Liver (tissue), 9 donors: Measurements from ENCODE around the gene PKHD1. TPM values are rescaled to one million over a fixed set of nuclear protein-coding genes. Genes with fewer than 3 reads are reported as not detected.

Experiments used
- DNase-seq: peaks from one replicate; pipeline ENCODE4 v3.0.0-alpha.2; 2017; ENCODE audit warnings: low spot score
- H3K27ac ChIP-seq, 2 donors: one replicate each; pipeline ENCODE4 v1.7.0; 2013; ENCODE audit warnings: inconsistent platforms in 2 of 2, low read length in 2 of 2, control low read depth in 1 of 2, low read depth in 1 of 2, mild to moderate bottlenecking in 1 of 2
- H3K27me3 ChIP-seq, 4 donors: one replicate each; pipeline versions ENCODE4 v1.6.1 to v1.7.0; 2013; ENCODE audit warnings: low read length in 3 of 4, inconsistent platforms in 1 of 4, mild to moderate bottlenecking in 1 of 4, moderate library complexity in 1 of 4; ENCODE audit not compliant: control insufficient read depth in 4 of 4, insufficient read depth in 4 of 4
- H3K36me3 ChIP-seq, 4 donors: one replicate each; pipeline versions ENCODE4 v1.6.1 to v1.7.0; 2013; ENCODE audit warnings: low read length in 3 of 4, mild to moderate bottlenecking in 3 of 4, low read depth in 1 of 4, moderate library complexity in 1 of 4; ENCODE audit not compliant: control insufficient read depth in 4 of 4, insufficient read depth in 3 of 4
- H3K4me1 ChIP-seq, 4 donors: one replicate each; pipeline versions ENCODE4 v1.6.1 to v1.7.0; 2013; ENCODE audit warnings: low read length in 3 of 4, mild to moderate bottlenecking in 3 of 4, moderate library complexity in 1 of 4; ENCODE audit not compliant: control insufficient read depth in 4 of 4, insufficient read depth in 4 of 4
- H3K4me3 ChIP-seq, 3 donors: one replicate each; pipeline versions ENCODE4 v1.6.1 to v1.7.0; 2013; ENCODE audit warnings: low read length in 3 of 3, control low read depth in 1 of 3, low read depth in 1 of 3, mild to moderate bottlenecking in 1 of 3
- H3K9ac ChIP-seq, 2 donors: one replicate each; pipeline ENCODE4 v1.7.0; 2013; ENCODE audit warnings: low read length in 2 of 2, mild to moderate bottlenecking in 2 of 2, moderate library complexity in 2 of 2, control low read depth in 1 of 2, low read depth in 1 of 2
- H3K9me3 ChIP-seq, 4 donors: one replicate each; pipeline versions ENCODE4 v1.6.1 to v1.7.0; 2013; ENCODE audit warnings: low read length in 3 of 4; ENCODE audit not compliant: control insufficient read depth in 4 of 4
- ATF3 ChIP-seq: IDR thresholded peaks from 2 replicates; pipeline ENCODE4 v1.6.1; 2016; ENCODE audit warnings: antibody characterized with exemption
- EGR1 ChIP-seq, 2 donors: IDR thresholded peaks; 2 replicates each; pipeline ENCODE4 v1.6.1; 2016 to 2018; ENCODE audit warnings: antibody characterized with exemption in 2 of 2, low read depth in 2 of 2
- FOXA1 ChIP-seq: IDR thresholded peaks from 2 replicates; pipeline ENCODE4 v1.6.1; 2016; ENCODE audit warnings: antibody characterized with exemption
- FOXA2 ChIP-seq: IDR thresholded peaks from 2 replicates; pipeline ENCODE4 v1.6.1; 2016; ENCODE audit warnings: antibody characterized with exemption
- GABPA ChIP-seq, 2 donors: IDR thresholded peaks in 1 of 2; conservative IDR thresholded peaks in 1 of 2; 2 replicates each; pipeline ENCODE4 v1.6.1; 2016; ENCODE audit warnings: antibody characterized with exemption in 2 of 2, mild to moderate bottlenecking in 1 of 2, moderate library complexity in 1 of 2
- HNF4A ChIP-seq, 2 donors: conservative IDR thresholded peaks; 2 replicates each; pipeline ENCODE4 v1.6.1; 2016; ENCODE audit warnings: antibody characterized with exemption in 2 of 2, mild to moderate bottlenecking in 2 of 2
- HNF4G ChIP-seq: IDR thresholded peaks from 2 replicates; pipeline ENCODE4 v1.6.1; 2016; ENCODE audit warnings: antibody characterized with exemption
- JUND ChIP-seq, 2 donors: IDR thresholded peaks; 2 replicates each; pipeline ENCODE4 v1.6.1; 2016; ENCODE audit warnings: antibody characterized with exemption in 2 of 2
- NR2F2 ChIP-seq: IDR thresholded peaks from 2 replicates; pipeline ENCODE4 v1.6.1; 2016; ENCODE audit warnings: antibody characterized with exemption
- RAD21 ChIP-seq, 2 donors: IDR thresholded peaks; 2 replicates each; pipeline ENCODE4 v1.6.1; 2016; ENCODE audit warnings: antibody characterized with exemption in 2 of 2, mild to moderate bottlenecking in 2 of 2
- REST ChIP-seq: IDR thresholded peaks from 2 replicates; pipeline ENCODE4 v1.6.1; 2016; ENCODE audit warnings: antibody characterized with exemption, mild to moderate bottlenecking
- RXRA ChIP-seq, 2 donors: IDR thresholded peaks; 2 replicates each; pipeline ENCODE4 v1.6.1; 2017 to 2018; ENCODE audit warnings: antibody characterized with exemption in 2 of 2, mild to moderate bottlenecking in 1 of 2
- SP1 ChIP-seq: IDR thresholded peaks from 2 replicates; pipeline ENCODE4 v1.6.1; 2018; ENCODE audit warnings: antibody characterized with exemption, mild to moderate bottlenecking
- TAF1 ChIP-seq: conservative IDR thresholded peaks from 2 replicates; pipeline ENCODE4 v1.6.1; 2016; ENCODE audit warnings: antibody characterized with exemption, mild to moderate bottlenecking
- YY1 ChIP-seq: IDR thresholded peaks from 2 replicates; pipeline ENCODE4 v1.6.1; 2016; ENCODE audit warnings: antibody characterized with exemption, mild to moderate bottlenecking
- whole genome bisulfite sequencing: extraction: QIAGEN DNeasy Blood & Tissue Kit; methylation state at CpG from one replicate; pipeline ENCODE4 v1.1.7; 2013; 5-methylcytosine and 5-hydroxymethylcytosine counted together
- polyA plus RNA-seq, 2 donors: library from polyadenylated mRNA; stranded (reverse) in 1 of 2; unstranded in 1 of 2; fragments of 200-250 nt in 1 of 2; fragments of >200 nt in 1 of 2; fragmentation: Nextera tagmentation in 1 of 2; extraction: Ambion mirVana in 1 of 2; gene quantifications; one replicate each; pipeline versions ENCODE4 v1.2.1 to v1.2.3, GENCODE V29; 2013 to 2015
- total RNA-seq, 2 donors: library from RNA; depleted of rRNA; stranded (reverse); fragments of >200 nt; gene quantifications; one replicate each; pipeline ENCODE4 v1.2.3, GENCODE V29; 2014
- TF ChIP-seq, protein P1 (sequence below): IDR thresholded peaks from 2 replicates; pipeline ENCODE4 v1.6.1; 2016; ENCODE audit warnings: antibody characterized with exemption
- TF ChIP-seq, protein P2 (sequence below): IDR thresholded peaks from 2 replicates; pipeline ENCODE4 v1.6.1; 2016; ENCODE audit warnings: antibody characterized with exemption
- TF ChIP-seq, protein P3 (sequence below): fragments of 150-350 bp; IDR thresholded peaks from 2 replicates; pipeline ENCODE4 v1.5.1; 2017; ENCODE audit warnings: improper control_type of control experiment, low read depth, low read length; ENCODE audit not compliant: missing input control
- donor health status: healthy.
- donor health status: healthy.
- donor health status: healthy.
- donor health status: healthy.
- donor health status: healthy.

PKHD1 gene
- total and polyA plus RNA-seq, 4 donors = 0.45 to 10.6 (median 3.2) TPM

DNA sequence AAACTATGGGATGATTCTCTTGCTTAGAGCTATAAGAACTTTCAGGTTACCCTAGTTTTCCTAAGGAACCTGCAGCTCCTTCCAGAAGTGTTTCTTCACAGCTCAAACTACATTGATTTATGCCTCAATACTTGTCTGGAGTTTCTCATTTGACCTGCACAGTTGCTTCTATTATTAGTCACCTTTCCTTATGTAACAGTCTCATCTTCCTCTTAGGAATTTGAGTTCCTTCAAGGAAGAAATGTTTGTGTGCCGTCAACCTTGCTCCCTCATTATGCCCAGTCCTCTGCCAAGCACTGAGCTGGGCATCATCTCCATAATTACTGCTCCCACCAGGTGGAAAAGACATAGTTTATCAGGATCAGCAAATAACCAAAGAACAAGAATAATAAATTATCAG, 466.4 kb downstream of the PKHD1 start (continued):
- TF ChIP-seq YY1 = no peak
- TF ChIP-seq, protein P1, sequence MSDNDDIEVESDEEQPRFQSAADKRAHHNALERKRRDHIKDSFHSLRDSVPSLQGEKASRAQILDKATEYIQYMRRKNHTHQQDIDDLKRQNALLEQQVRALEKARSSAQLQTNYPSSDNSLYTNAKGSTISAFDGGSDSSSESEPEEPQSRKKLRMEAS = no peak
- no peak for TF ChIP-seq HNF4A (conservative IDR thresholded peaks at IDR 0.05)

DNA sequence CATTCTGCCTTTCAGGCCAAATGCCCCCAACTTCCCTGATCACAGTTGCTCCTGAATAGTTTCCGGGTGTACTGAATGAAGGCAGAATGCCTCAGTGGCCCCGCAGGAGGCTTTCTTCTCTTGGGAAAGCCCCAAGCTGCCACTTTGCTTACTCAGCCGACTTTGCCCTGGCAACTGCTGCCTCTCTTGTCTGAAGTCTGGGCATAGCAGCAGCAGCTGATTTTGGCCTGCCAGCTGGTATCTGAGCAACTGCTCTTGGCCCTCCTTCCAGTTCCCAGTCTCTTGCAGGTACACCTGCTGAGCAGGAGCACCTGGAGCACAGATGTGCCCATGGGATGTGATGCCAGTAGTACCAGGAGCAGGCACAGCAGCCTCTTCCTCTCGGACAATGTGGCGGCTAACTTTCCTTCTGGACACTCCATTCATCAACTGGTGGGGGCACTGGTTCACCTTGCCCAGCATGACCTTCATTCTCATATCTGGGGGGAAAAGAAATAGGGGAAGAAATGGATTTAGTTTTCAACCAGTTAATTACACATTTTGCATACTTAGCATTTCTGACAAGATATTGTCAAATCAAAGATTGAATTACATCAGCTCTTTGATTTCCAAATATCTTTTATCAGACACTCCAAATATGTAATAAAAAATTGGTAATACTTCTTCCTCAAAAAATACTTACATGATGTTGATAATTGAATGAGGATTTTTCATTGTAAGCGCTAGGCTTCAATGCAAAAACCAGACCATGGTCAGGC, 468.2 kb downstream of the PKHD1 start:
- WGBS = 67% methylated on average over 6 of the region's 6 CpGs
- H3K4me1 ChIP-seq = peaks cover 0 to 11% (median 1%) of the 10 kb centered on the region in 4 donors
- TF ChIP-seq, protein P1 = no peak
- TF ChIP-seq YY1 (no peak), GABPA (IDR thresholded peaks at IDR 0.05 in 1 of 2, conservative IDR thresholded peaks at IDR 0.05 in 1 of 2) (no peak), HNF4A (conservative IDR thresholded peaks at IDR 0.05) (peak; percentile 45 to 53), HNF4G (no peak), FOXA2 (no peak)
- no peaks in the 10 kb centered on the region for H3K9me3 ChIP-seq
- DNase-seq = no peak
- H3K36me3 ChIP-seq = no peaks in the 10 kb centered on the region
- no peaks in the 10 kb centered on the region for H3K27me3 ChIP-seq
- H3K27ac ChIP-seq = no peak overlapping the region
- no peak overlapping the region for H3K4me3 ChIP-seq
- no peak overlapping the region for H3K9ac ChIP-seq

DNA sequence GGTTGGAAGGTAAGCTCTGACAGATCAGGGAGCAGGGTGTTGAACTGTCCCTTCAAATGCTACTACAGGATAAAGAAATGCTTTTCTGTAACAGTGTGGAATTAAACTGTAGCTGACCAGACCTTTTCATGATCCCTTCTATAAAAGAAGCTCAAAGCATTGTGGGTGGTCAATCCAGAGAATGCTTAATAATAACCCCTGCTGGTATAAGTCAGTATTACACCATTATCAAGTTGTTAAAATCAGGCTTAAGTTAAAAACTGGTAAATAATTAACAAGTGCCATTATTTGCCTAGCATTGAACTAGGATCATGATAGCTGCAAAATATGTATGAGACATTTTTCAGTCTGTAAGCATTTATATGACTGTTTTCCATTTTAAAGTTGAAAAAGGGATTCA, 468.9 kb downstream of the PKHD1 start:
- peaks cover 0 to 11% (median 1%) of the 10 kb centered on the region in 4 donors for H3K4me1 ChIP-seq
- H3K9ac ChIP-seq = no peak overlapping the region
- TF ChIP-seq, protein P2, sequence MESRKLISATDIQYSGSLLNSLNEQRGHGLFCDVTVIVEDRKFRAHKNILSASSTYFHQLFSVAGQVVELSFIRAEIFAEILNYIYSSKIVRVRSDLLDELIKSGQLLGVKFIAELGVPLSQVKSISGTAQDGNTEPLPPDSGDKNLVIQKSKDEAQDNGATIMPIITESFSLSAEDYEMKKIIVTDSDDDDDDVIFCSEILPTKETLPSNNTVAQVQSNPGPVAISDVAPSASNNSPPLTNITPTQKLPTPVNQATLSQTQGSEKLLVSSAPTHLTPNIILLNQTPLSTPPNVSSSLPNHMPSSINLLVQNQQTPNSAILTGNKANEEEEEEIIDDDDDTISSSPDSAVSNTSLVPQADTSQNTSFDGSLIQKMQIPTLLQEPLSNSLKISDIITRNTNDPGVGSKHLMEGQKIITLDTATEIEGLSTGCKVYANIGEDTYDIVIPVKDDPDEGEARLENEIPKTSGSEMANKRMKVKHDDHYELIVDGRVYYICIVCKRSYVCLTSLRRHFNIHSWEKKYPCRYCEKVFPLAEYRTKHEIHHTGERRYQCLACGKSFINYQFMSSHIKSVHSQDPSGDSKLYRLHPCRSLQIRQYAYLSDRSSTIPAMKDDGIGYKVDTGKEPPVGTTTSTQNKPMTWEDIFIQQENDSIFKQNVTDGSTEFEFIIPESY = no peak
- TF ChIP-seq HNF4A (conservative IDR thresholded peaks at IDR 0.05) = no peak
- TF ChIP-seq EGR1 (IDR thresholded peaks at IDR 0.05; ENCODE audit: low read depth in 2 of 2) = no peak
- no peak for TF ChIP-seq JUND (IDR thresholded peaks at IDR 0.05)
- TF ChIP-seq REST = no peak
- TF ChIP-seq, protein P3, sequence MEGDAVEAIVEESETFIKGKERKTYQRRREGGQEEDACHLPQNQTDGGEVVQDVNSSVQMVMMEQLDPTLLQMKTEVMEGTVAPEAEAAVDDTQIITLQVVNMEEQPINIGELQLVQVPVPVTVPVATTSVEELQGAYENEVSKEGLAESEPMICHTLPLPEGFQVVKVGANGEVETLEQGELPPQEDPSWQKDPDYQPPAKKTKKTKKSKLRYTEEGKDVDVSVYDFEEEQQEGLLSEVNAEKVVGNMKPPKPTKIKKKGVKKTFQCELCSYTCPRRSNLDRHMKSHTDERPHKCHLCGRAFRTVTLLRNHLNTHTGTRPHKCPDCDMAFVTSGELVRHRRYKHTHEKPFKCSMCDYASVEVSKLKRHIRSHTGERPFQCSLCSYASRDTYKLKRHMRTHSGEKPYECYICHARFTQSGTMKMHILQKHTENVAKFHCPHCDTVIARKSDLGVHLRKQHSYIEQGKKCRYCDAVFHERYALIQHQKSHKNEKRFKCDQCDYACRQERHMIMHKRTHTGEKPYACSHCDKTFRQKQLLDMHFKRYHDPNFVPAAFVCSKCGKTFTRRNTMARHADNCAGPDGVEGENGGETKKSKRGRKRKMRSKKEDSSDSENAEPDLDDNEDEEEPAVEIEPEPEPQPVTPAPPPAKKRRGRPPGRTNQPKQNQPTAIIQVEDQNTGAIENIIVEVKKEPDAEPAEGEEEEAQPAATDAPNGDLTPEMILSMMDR = peak; percentile 38
- peak in 1 of 2 donors; percentile 45 for TF ChIP-seq RAD21 (IDR thresholded peaks at IDR 0.05)
- TF ChIP-seq TAF1 = no peak
- no peak for TF ChIP-seq FOXA2
- TF ChIP-seq NR2F2 = no peak
- TF ChIP-seq HNF4G = no peak
- TF ChIP-seq GABPA (IDR thresholded peaks at IDR 0.05 in 1 of 2, conservative IDR thresholded peaks at IDR 0.05 in 1 of 2) = no peak
- TF ChIP-seq, protein P1 = no peak
- no peak for TF ChIP-seq ATF3
- TF ChIP-seq FOXA1 = no peak
- no peak for TF ChIP-seq RXRA (IDR thresholded peaks at IDR 0.05)
- peak; percentile 26 for TF ChIP-seq SP1
- TF ChIP-seq YY1 = no peak
- no peaks in the 10 kb centered on the region for H3K9me3 ChIP-seq
- no peak overlapping the region for H3K27ac ChIP-seq
- no peaks in the 10 kb centered on the region for H3K27me3 ChIP-seq
- no peak overlapping the region for H3K4me3 ChIP-seq
- no peak for DNase-seq
- no peaks in the 10 kb centered on the region for H3K36me3 ChIP-seq
